GM12865 (cell line): ENCODE data around the gene FBXO31.

ENCODE experiments used
- DNase-seq: peaks from one replicate; pipeline ENCODE4 v3.0.0; 2010; ENCODE audit warnings: low read depth
- H3K4me3 ChIP-seq: 2 replicates; pipeline ENCODE4 v1.5.1; 2011; ENCODE audit warnings: mild to moderate bottlenecking, low read depth, low read length, control low read depth
- CTCF ChIP-seq: IDR thresholded peaks from 2 replicates; pipeline ENCODE4 v1.5.1; 2011; ENCODE audit warnings: low read length, control low read depth, low read depth, inconsistent platforms; ENCODE audit not compliant: insufficient read depth; ENCODE audit errors: missing control alignments

FBXO31 gene

DNA sequence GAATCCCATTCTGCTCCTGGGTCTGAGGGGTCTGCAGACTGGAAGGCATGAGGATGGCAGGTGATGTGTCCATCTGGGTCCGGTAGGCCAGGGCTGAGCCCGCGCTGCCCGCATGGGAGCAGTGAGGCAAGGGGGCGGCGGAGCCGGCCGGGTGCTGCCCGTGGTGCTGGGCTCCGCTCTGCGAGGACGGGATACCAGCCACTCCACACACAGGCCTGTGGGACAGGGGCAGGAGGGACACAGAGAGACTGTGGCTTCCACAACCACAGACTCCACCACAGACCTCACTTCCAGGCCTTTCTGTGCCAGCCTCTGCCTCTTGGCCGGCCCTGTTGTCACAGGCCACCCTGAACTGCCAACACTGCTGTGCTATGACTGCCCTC, 33.9 kb upstream of the FBXO31 start:
- no peak for TF ChIP-seq CTCF
- DNase-seq = no peak
- no peak overlapping the region for H3K4me3 ChIP-seq

DNA sequence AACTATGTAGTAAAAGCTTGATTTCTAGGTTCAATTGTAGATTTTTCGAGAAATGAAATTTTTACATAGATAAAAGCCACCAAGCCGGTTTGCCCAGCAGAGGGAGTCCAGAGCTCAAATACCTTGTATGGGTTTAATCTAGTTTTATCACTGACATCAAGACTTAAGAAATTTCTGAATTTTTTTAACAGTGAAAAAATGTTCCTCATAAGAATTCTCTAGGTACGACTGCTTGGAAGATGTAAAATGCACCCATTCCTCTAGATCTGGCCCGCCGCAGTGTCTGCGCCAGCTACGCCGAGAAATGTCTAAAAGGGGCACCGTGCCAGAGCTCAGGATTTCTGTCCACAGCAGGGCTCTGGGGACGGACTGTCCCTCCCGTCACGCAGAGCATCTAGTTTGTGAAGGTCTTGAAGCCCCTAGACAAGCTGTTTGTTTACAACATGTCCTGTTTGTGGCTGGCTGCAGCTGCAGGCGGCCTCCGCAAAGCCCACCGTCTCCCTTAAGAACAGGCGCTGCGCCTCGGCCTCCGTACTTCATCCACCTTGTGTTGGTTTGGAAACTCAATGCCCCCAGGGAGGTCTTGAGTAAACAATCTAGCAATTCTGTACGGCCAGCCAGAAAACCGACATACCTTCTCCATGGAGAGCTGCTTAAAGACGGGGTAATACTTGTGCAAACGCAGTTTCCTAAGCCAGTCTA, 33.4 kb upstream of the FBXO31 start:
- TF ChIP-seq CTCF = peak; percentile 24
- peak; percentile 16 for DNase-seq
- no peak overlapping the region for H3K4me3 ChIP-seq

DNA sequence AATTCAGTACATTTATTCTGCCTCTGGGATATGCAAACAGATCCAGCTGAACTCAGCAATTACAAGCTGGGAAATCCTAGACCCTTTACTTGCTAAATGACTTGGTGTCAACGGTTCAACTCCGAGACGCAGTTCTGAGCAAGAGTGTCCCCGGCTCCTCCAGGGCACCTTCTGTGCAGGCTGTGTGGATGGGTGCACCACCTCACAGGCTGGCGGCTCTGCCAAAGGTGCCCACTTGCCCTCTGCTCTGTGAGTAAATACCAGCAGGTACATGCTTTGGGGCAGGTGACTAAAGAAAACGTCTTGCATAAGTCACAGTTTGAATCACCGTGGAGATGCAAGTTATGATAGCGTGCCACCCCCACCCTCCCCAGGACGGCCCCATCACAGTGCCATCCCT, 31.9 kb upstream of the FBXO31 start:
- TF ChIP-seq CTCF = no peak
- H3K4me3 ChIP-seq = no peak overlapping the region
- DNase-seq = no peak

DNA sequence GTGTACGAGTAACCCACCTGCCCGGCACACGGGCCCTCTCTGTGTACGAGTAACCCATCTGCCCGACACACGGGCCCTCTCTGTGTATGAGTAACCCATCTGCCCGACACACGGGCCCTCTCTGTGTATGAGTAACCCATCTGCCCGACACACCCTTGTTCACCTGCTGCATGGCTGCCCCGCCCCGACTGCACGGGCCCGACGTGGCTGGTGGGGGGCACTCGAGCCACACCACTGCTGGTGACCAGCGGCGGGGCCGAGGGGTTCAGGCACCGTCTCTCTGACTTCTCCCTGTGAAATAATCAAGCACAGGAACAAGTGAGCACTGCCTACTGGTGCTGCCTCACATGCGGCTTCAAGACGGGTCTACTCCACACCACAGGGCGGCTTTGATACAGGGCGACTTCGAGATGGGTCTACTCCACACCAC, 30.7 kb upstream of the FBXO31 start:
- no peak for TF ChIP-seq CTCF
- peak; percentile 16 for DNase-seq
- no peak overlapping the region for H3K4me3 ChIP-seq

GRCh38 chr16:87412996-87413421, 29.4 kb upstream of the FBXO31 start:
- H3K4me3 ChIP-seq = no peak overlapping the region
- no peak for DNase-seq
- no peak for TF ChIP-seq CTCF

- no peak overlapping the region for H3K4me3 ChIP-seq
- TF ChIP-seq CTCF = no peak
- no peak for DNase-seq
Observed at GRCh38 chr16:87412371-87412995, 28.9 kb upstream of the FBXO31 start.
